ENCODE results near the gene RHD. TPM values are rescaled to one million over a fixed set of nuclear protein-coding genes. Genes with fewer than 3 reads are reported as not detected.
A peak's percentile ranks its signal among the peaks of the same experiment; 100 is the strongest.

RHD gene
- total RNA-seq, 4 donors from 2014 or later: 0.40 TPM; not detected in 3

GRCh38 chr1:25246600-25247023 lies 25.7 kb upstream of the RHD start:
- in situ Hi-C loops (cut with MboI; ENCODE audit: low sequenced_read_pairs in 4 of 4) (loop anchor here in 1 of 4 donors (10.0 kb wide), 1 partner anchor 98 kb away; no protein-coding TSS in a partner anchor), intact Hi-C loops (cut with DNase I; ENCODE audit: low total_unique reads) (loop anchor here (1.0 to 2.0 kb wide), 3 partner anchors 14 to 184 kb away; partner anchors contain the start of genes MACO1, SYF2 and TMEM50A)
- peak overlapping the region; percentile 99 to 100 (median 100) for H3K27ac ChIP-seq
- ATAC-seq (peak; percentile 6 to 7), DNase-seq (no peak)
- H3K4me3 ChIP-seq: peak overlapping the region; percentile 85 to 97 (median 96)
- H3K4me1 ChIP-seq: peaks cover 26% of the 10 kb centered on the region in 2 donors
- no peaks in the 10 kb centered on the region for H3K27me3 ChIP-seq
- TF ChIP-seq CTCF (IDR thresholded peaks at IDR 0.05 in 4 of 5, conservative IDR thresholded peaks at IDR 0.05 in 1 of 5) (peak in 1 of 5 experiments; percentile 21), POLR2A (IDR thresholded peaks at IDR 0.05) (no peak)
- H3K36me3 ChIP-seq: peaks cover 0 to 42% of the 10 kb centered on the region in 2 donors
- no peaks in the 10 kb centered on the region for H3K9me3 ChIP-seq

GRCh38 chr1:25247024-25247828 lies 25.1 kb upstream of the RHD start, which contains the start of gene RSRP1:
Gene RSRP1 (minus strand): TSS chr1:25247454. CDS start chr1:25246963, 491 bp downstream.
- H3K9me3 ChIP-seq: no peaks in the 10 kb centered on the region
- in situ Hi-C loops (cut with MboI; ENCODE audit: low sequenced_read_pairs in 4 of 4) (loop anchor here in 1 of 4 donors (10.0 kb wide), 1 partner anchor 98 kb away; no protein-coding TSS in a partner anchor), intact Hi-C loops (cut with DNase I; ENCODE audit: low total_unique reads) (loop anchor here (1.0 to 2.0 kb wide), 3 partner anchors 15 to 184 kb away; partner anchors contain the start of genes MACO1, SYF2 and TMEM50A)
- H3K27ac ChIP-seq: peak within 1 kb of the TSS; percentile 99 to 100 (median 100)
- peak within 1 kb of the TSS; percentile 85 to 97 (median 96) for H3K4me3 ChIP-seq
- peak in 2 of 5 experiments; percentile 18 to 25 for TF ChIP-seq CTCF (IDR thresholded peaks at IDR 0.05 in 4 of 5, conservative IDR thresholded peaks at IDR 0.05 in 1 of 5)
- peak; percentile 99 to 100 for TF ChIP-seq POLR2A (IDR thresholded peaks at IDR 0.05)
- peak; percentile 99 for DNase-seq
- H3K27me3 ChIP-seq: no peaks in the 10 kb centered on the region
- peaks cover 0 to 36% of the 10 kb centered on the region in 2 donors for H3K36me3 ChIP-seq
- peak; percentile 90 to 98 for ATAC-seq
- H3K4me1 ChIP-seq: peaks cover 26% of the 10 kb centered on the region in 2 donors

DNA sequence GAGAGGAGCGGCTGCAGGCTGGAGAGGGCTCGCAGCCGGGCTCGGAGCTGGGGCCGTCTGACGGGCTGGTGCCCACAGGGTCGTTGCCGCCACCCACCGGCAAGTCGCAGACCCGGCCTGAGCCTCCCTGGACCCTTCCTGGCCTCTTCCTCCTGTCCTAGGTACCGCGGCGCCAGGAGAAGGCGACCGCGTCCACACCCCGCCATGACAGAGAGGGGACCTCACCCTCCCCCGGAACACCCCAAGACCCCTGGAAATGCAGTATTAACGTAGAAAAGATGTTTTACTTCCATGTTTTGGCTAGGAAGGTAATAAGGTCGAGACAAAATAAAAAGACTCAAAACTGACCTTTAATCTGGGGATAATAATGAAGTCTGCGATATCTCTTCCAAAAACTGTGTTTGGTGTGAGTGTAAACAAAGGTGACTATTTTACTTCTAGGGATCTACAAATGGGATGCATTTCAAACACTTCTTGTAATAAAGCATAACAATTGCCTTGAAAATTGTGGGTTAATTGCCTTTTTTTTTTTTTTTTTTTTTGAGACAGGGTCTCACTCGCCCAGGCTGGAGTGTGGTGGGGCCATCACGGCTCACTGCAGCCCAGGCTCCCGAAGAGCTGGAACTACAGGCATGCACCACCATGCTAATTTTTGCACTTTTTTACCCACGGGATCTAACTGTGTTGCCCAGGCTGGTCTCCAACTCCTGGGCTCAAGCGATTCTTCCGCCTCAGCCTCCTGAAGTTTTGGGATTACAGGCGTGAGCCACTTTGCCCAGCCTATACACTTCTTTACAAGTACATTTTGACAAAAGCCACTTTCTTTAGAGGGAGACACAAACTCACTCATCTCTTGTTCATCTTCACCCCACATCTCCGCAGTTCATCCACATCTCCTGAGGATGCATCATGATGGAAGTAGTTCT lies 24.2 kb upstream of the RHD start:
- no peaks in the 10 kb centered on the region for H3K9me3 ChIP-seq
- intact Hi-C loops (cut with DNase I; ENCODE audit: low total_unique reads) (loop anchor here (1.0 to 2.0 kb wide), 3 partner anchors 16 to 183 kb away; partner anchors contain the start of genes MACO1, SYF2 and TMEM50A), in situ Hi-C loops (cut with MboI; ENCODE audit: low sequenced_read_pairs in 4 of 4) (loop anchor here in 1 of 4 donors (10.0 kb wide), 1 partner anchor 97 kb away; no protein-coding TSS in a partner anchor)
- ATAC-seq (peak in 1 of 2 donors; percentile 8), DNase-seq (no peak)
- TF ChIP-seq POLR2A (IDR thresholded peaks at IDR 0.05) (no peak), CTCF (IDR thresholded peaks at IDR 0.05 in 4 of 5, conservative IDR thresholded peaks at IDR 0.05 in 1 of 5) (no peak)
- H3K4me3 ChIP-seq: peak overlapping the region; percentile 85 to 97 (median 96)
- peaks cover 0 to 27% of the 10 kb centered on the region in 2 donors for H3K36me3 ChIP-seq
- peak overlapping the region; percentile 99 to 100 (median 100) for H3K27ac ChIP-seq
- H3K4me1 ChIP-seq: peaks cover 26% of the 10 kb centered on the region in 2 donors
- no peaks in the 10 kb centered on the region for H3K27me3 ChIP-seq

- TF ChIP-seq POLR2A (IDR thresholded peaks at IDR 0.05): no peak
- TF ChIP-seq CTCF (IDR thresholded peaks at IDR 0.05 in 4 of 5, conservative IDR thresholded peaks at IDR 0.05 in 1 of 5): no peak
- Histone ChIP-seq H3K4me3 (no peak overlapping the region), H3K4me1 (peaks cover 0 to 9% of the 10 kb centered on the region in 2 donors), H3K9me3 (no peaks in the 10 kb centered on the region), H3K27me3 (no peaks in the 10 kb centered on the region), H3K27ac (no peak overlapping the region), H3K36me3 (no peaks in the 10 kb centered on the region)
- DNase-seq (no peak), ATAC-seq (no peak)
- in situ Hi-C loops (cut with MboI; ENCODE audit: low sequenced_read_pairs in 4 of 4): loop anchor here in 1 of 4 donors (10.0 kb wide), 1 partner anchor 91 kb away; no protein-coding TSS in a partner anchor
- intact Hi-C loops (cut with DNase I; ENCODE audit: low total_unique reads): no loop called here
Measured at GRCh38 chr1:25253911-25254310, 18.4 kb upstream of the RHD start.

All from gastrocnemius medialis (tissue), 4 donors.